Measurements from ENCODE around the gene TARBP2. TPM values are rescaled to one million over a fixed set of nuclear protein-coding genes. Genes with fewer than 3 reads are reported as not detected.

The TARBP2 gene
- total RNA-seq, 2 experiments from 2014 or later = 45.9 to 49.1 TPM

DNA sequence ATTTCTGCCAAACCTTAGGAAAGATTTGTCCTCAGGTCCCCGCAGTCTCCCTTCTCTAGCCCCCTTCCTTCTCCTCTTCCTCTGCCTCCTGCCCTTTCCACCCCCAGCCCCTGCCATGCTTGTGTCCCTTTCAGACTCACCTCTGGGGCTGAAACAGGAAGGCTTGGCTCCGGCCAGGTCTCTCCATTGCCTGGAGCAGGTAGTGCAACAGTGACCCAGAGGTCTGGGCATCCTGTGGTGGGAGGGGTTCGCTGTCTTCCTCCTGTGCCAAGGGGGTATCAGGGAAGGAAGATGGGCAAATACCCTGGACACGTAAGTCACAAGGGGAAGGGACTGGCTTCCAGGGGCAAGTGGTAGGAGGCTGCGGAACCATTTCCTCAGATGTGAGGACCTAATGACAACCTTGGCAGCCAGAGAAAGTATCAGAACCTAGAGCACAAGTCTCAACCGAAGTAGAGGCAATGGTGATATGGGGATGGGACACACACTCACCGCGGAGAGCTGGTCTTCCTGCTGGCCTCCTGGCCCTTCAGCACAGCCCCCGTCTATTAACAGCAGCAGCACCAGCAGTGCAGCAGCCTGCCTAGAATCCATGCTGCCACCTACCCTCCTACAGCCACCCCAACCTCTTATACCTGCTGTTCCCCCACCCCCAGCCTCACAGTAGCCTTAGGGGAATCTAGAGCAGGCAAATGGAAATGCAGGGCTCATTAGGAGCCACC is 6.0 kb downstream of the TARBP2 start, which contains the start of gene NPFF:
NPFF (minus strand) TSS at position 604 of the 722 bp plus-strand sequence; CDS start at position 594, 10 bp downstream.
- H3K9me3 ChIP-seq (ENCODE audit: low read length) = no peaks in the 10 kb centered on the region
- CTCF ChIA-PET (ENCODE audit: unreplicated experiment) = interaction anchor here (2.2 kb wide), 1 partner anchor 155 kb away, joined by 7 read pairs; no protein-coding TSS in a partner anchor
- no peaks in the 10 kb centered on the region for H4K20me1 ChIP-seq (ENCODE audit: insufficient read depth, low read length)
- H3K27ac ChIP-seq (ENCODE audit: low read depth, low read length, poor library complexity, severe bottlenecking) = no peak within 1 kb of the TSS
- no peaks in the 10 kb centered on the region for H3K9me2 ChIP-seq (ENCODE audit: insufficient read depth, low read length)
- DNase-seq (ENCODE audit: low spot score) = no peak
- POLR2A ChIA-PET = no interaction called here
- peaks cover 8% of the 10 kb centered on the region for H3K79me2 ChIP-seq (ENCODE audit: insufficient read depth, low read depth, low read length)
- no peak within 1 kb of the TSS for H3K4me2 ChIP-seq (ENCODE audit: low read length)
- H3K4me1 ChIP-seq (ENCODE audit: insufficient read depth, low read length, poor library complexity, severe bottlenecking) = peaks cover 13% of the 10 kb centered on the region
- no peak for TF ChIP-seq EZH2phosphoT487 (IDR thresholded peaks at IDR 0.05; ENCODE audit: borderline replicate concordance, low read depth, low read length)
- TF ChIP-seq, protein P1, sequence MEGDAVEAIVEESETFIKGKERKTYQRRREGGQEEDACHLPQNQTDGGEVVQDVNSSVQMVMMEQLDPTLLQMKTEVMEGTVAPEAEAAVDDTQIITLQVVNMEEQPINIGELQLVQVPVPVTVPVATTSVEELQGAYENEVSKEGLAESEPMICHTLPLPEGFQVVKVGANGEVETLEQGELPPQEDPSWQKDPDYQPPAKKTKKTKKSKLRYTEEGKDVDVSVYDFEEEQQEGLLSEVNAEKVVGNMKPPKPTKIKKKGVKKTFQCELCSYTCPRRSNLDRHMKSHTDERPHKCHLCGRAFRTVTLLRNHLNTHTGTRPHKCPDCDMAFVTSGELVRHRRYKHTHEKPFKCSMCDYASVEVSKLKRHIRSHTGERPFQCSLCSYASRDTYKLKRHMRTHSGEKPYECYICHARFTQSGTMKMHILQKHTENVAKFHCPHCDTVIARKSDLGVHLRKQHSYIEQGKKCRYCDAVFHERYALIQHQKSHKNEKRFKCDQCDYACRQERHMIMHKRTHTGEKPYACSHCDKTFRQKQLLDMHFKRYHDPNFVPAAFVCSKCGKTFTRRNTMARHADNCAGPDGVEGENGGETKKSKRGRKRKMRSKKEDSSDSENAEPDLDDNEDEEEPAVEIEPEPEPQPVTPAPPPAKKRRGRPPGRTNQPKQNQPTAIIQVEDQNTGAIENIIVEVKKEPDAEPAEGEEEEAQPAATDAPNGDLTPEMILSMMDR (conservative IDR thresholded peaks at IDR 0.05; ENCODE audit: low read length) = no peak
- H2AFZ ChIP-seq (ENCODE audit: low read length) = no peak within 1 kb of the TSS
- intact Hi-C loops (cut with micrococcal nuclease; ENCODE audit: unreplicated experiment) = loop anchor here (5.0 to 10.0 kb wide), 2 partner anchors 85 to 302 kb away; partner anchors contain the start of genes AMHR2 and ITGB7
- H3K4me3 ChIP-seq (ENCODE audit: low read depth, low read length, poor library complexity, severe bottlenecking) = no peak within 1 kb of the TSS
- H3K36me3 ChIP-seq (ENCODE audit: insufficient read depth, low read length) = peaks cover 24% of the 10 kb centered on the region; the same call in 1 of the 2 replicates
- BruUV-seq (replicated peaks) = no TSS peak

DNA sequence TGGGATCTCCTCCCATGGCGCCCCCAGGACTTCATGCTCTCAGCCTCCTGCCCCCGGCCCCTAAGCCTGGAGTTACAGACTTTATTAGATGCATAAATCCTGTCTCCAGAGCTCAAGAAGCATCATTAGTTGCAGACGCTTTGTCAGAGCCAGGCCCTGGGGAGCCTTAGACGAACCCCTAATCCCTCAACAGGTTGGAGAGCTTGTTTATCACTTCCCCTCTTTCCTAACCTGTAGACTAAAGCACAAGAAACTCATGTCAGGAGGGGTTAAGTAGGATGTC is 6.5 kb downstream of the TARBP2 start:
- TF ChIP-seq EZH2phosphoT487 (IDR thresholded peaks at IDR 0.05; ENCODE audit: borderline replicate concordance, low read depth, low read length) = no peak
- TF ChIP-seq, protein P1 (conservative IDR thresholded peaks at IDR 0.05; ENCODE audit: low read length) = no peak
- Histone ChIP-seq H3K27ac (ENCODE audit: low read depth, low read length, poor library complexity, severe bottlenecking) (no peak overlapping the region), H2AFZ (ENCODE audit: low read length) (no peak overlapping the region), H4K20me1 (ENCODE audit: insufficient read depth, low read length) (no peaks in the 10 kb centered on the region), H3K9me3 (ENCODE audit: low read length) (no peaks in the 10 kb centered on the region), H3K9me2 (ENCODE audit: insufficient read depth, low read length) (no peaks in the 10 kb centered on the region), H3K4me1 (ENCODE audit: insufficient read depth, low read length, poor library complexity, severe bottlenecking) (peaks cover 8% of the 10 kb centered on the region), H3K4me2 (ENCODE audit: low read length) (no peak overlapping the region), H3K36me3 (ENCODE audit: insufficient read depth, low read length) (peaks cover 24% of the 10 kb centered on the region; the same call in 1 of the 2 replicates), H3K79me2 (ENCODE audit: insufficient read depth, low read depth, low read length) (peaks cover 2% of the 10 kb centered on the region; the same call in 1 of the 2 replicates), H3K4me3 (ENCODE audit: low read depth, low read length, poor library complexity, severe bottlenecking) (no peak overlapping the region)
- ChIA-PET POLR2A (no interaction called here), CTCF (ENCODE audit: unreplicated experiment) (interaction anchor here (2.2 kb wide), 1 partner anchor 155 kb away, joined by 7 read pairs; no protein-coding TSS in a partner anchor)
- no peak for DNase-seq (ENCODE audit: low spot score)
- BruUV-seq (replicated peaks) = no TSS peak
- intact Hi-C loops (cut with micrococcal nuclease; ENCODE audit: unreplicated experiment) = loop anchor here (5.0 to 10.0 kb wide), 2 partner anchors 85 to 303 kb away; partner anchors contain the start of genes AMHR2 and ITGB7
